ENCODE results near the gene SLC22A15.

GRCh38 chr1:116078699-116079223, 102.4 kb downstream of the SLC22A15 start:
- TF ChIP-seq TAF1 (IDR thresholded peaks at IDR 0.05; ENCODE audit: borderline replicate concordance, low read depth, low read length) (no peak), POLR2AphosphoS5 (IDR thresholded peaks at IDR 0.05; ENCODE audit: low read depth, low read length) (no peak), POLR2A (IDR thresholded peaks at IDR 0.05; ENCODE audit: low read depth, low read length) (no peak)

Data from GM12892 (cell line).